SU-DHL-6 (cell line): ENCODE data around the gene TMSB4Y.

Experiments
- EZH2phosphoT487 ChIP-seq: fragments of 200-600 bp; sonication (generic), shearing (Covaris generic); conservative IDR thresholded peaks from 2 replicates; pipeline ENCODE4 v1.6.1; 2018; ENCODE audit warnings: mild to moderate bottlenecking, antibody characterized with exemption, low read length, moderate library complexity, mixed read lengths
- TF ChIP-seq, protein P1 (sequence below): fragments of 200-600 bp; sonication (generic); IDR thresholded peaks from one replicate; pipeline ENCODE4 v1.5.1; 2017; ENCODE audit warnings: antibody characterized with exemption, mild to moderate bottlenecking, low read length, moderate library complexity; ENCODE audit not compliant: insufficient read depth, poor library complexity, severe bottlenecking

GRCh38 chrY:13671122-13671521 lies 32.6 kb upstream of the TMSB4Y start:
- TF ChIP-seq, protein P1, sequence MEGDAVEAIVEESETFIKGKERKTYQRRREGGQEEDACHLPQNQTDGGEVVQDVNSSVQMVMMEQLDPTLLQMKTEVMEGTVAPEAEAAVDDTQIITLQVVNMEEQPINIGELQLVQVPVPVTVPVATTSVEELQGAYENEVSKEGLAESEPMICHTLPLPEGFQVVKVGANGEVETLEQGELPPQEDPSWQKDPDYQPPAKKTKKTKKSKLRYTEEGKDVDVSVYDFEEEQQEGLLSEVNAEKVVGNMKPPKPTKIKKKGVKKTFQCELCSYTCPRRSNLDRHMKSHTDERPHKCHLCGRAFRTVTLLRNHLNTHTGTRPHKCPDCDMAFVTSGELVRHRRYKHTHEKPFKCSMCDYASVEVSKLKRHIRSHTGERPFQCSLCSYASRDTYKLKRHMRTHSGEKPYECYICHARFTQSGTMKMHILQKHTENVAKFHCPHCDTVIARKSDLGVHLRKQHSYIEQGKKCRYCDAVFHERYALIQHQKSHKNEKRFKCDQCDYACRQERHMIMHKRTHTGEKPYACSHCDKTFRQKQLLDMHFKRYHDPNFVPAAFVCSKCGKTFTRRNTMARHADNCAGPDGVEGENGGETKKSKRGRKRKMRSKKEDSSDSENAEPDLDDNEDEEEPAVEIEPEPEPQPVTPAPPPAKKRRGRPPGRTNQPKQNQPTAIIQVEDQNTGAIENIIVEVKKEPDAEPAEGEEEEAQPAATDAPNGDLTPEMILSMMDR = no peak
- TF ChIP-seq EZH2phosphoT487 = no peak
